Dendritic cell treated with granulocyte-macrophage colony-stimulating factor and Interleukin-4, amounts not matched to agents 40 ng/mL and 50 ng/mL, for 4 days (primary cell): ENCODE measurements around the gene ZFHX3.

ENCODE experiments used
- H3K27ac Mint-ChIP-seq: one replicate; pipeline ENCODE4 v1.8.0; 2022; ENCODE audit warnings: mild to moderate bottlenecking, mixed read lengths
- H3K27me3 Mint-ChIP-seq: one replicate; pipeline ENCODE4 v1.8.0; 2022; ENCODE audit warnings: mild to moderate bottlenecking, mixed read lengths
- H3K36me3 Mint-ChIP-seq: one replicate; pipeline ENCODE4 v1.8.0; 2022; ENCODE audit warnings: low read depth, mixed read lengths
- H3K4me1 Mint-ChIP-seq: one replicate; pipeline ENCODE4 v1.8.0; 2022; ENCODE audit warnings: low read depth, mixed read lengths
- H3K4me3 Mint-ChIP-seq: one replicate; pipeline ENCODE4 v1.8.0; 2022; ENCODE audit warnings: mild to moderate bottlenecking, moderate library complexity, mixed read lengths
- H3K9me3 Mint-ChIP-seq: one replicate; pipeline ENCODE4 v1.8.0; 2022; ENCODE audit warnings: mixed read lengths
- intact Hi-C: fragments of 100-400 bp; cut with micrococcal nuclease; formaldehyde crosslinking; loops from one replicate; pipeline ENCODE4 v1.15.0; 2022

ZFHX3 gene

GRCh38 chr16:72811876-72812275 is 236.1 kb downstream of the ZFHX3 start:
- H3K36me3 Mint-ChIP-seq = peaks cover 49% of the 10 kb centered on the region
- H3K4me1 Mint-ChIP-seq = peaks cover 13% of the 10 kb centered on the region
- no peaks in the 10 kb centered on the region for H3K27me3 Mint-ChIP-seq
- H3K9me3 Mint-ChIP-seq = no peaks in the 10 kb centered on the region
- H3K4me3 Mint-ChIP-seq = no peak overlapping the region
- no peak overlapping the region for H3K27ac Mint-ChIP-seq
- intact Hi-C loops = no loop called here

GRCh38 chr16:72811188-72811720 is 236.7 kb downstream of the ZFHX3 start:
- Mint-ChIP-seq H3K9me3 (no peaks in the 10 kb centered on the region), H3K4me3 (no peak overlapping the region), H3K27me3 (no peaks in the 10 kb centered on the region), H3K4me1 (peaks cover 13% of the 10 kb centered on the region), H3K36me3 (peaks cover 55% of the 10 kb centered on the region), H3K27ac (no peak overlapping the region)
- intact Hi-C loops = no loop called here

- Mint-ChIP-seq H3K27me3 (no peaks in the 10 kb centered on the region), H3K36me3 (peaks cover 63% of the 10 kb centered on the region), H3K27ac (no peak overlapping the region), H3K9me3 (no peaks in the 10 kb centered on the region), H3K4me3 (no peak overlapping the region), H3K4me1 (peaks cover 13% of the 10 kb centered on the region)
- intact Hi-C loops = no loop called here
Observed at GRCh38 chr16:72810480-72810879, 237.4 kb downstream of the ZFHX3 start.

- intact Hi-C loops = no loop called here
- peaks cover 63% of the 10 kb centered on the region for H3K36me3 Mint-ChIP-seq
- H3K27me3 Mint-ChIP-seq = no peaks in the 10 kb centered on the region
- peaks cover 13% of the 10 kb centered on the region for H3K4me1 Mint-ChIP-seq
- H3K4me3 Mint-ChIP-seq = no peak overlapping the region
- no peak overlapping the region for H3K27ac Mint-ChIP-seq
- H3K9me3 Mint-ChIP-seq = no peaks in the 10 kb centered on the region
Observed at GRCh38 chr16:72809446-72809845, 238.5 kb downstream of the ZFHX3 start.

GRCh38 chr16:72808754-72809153 is 239.2 kb downstream of the ZFHX3 start:
- intact Hi-C loops = no loop called here
- Mint-ChIP-seq H3K9me3 (no peaks in the 10 kb centered on the region), H3K4me3 (no peak overlapping the region), H3K27ac (no peak overlapping the region), H3K4me1 (peaks cover 6% of the 10 kb centered on the region), H3K27me3 (no peaks in the 10 kb centered on the region), H3K36me3 (peaks cover 64% of the 10 kb centered on the region)

- Mint-ChIP-seq H3K36me3 (peaks cover 71% of the 10 kb centered on the region), H3K4me1 (no peaks in the 10 kb centered on the region), H3K27ac (no peak overlapping the region), H3K9me3 (no peaks in the 10 kb centered on the region), H3K27me3 (no peaks in the 10 kb centered on the region), H3K4me3 (no peak overlapping the region)
- intact Hi-C loops = no loop called here
Observed at GRCh38 chr16:72807245-72807644, 240.7 kb downstream of the ZFHX3 start.

GRCh38 chr16:72805486-72805885 is 242.4 kb downstream of the ZFHX3 start:
- intact Hi-C loops = no loop called here
- Mint-ChIP-seq H3K9me3 (no peaks in the 10 kb centered on the region), H3K4me1 (no peaks in the 10 kb centered on the region), H3K4me3 (no peak overlapping the region), H3K27ac (no peak overlapping the region), H3K36me3 (peaks cover 66% of the 10 kb centered on the region), H3K27me3 (no peaks in the 10 kb centered on the region)

- intact Hi-C loops = no loop called here
- H3K4me3 Mint-ChIP-seq = no peak overlapping the region
- H3K27me3 Mint-ChIP-seq = no peaks in the 10 kb centered on the region
- no peaks in the 10 kb centered on the region for H3K4me1 Mint-ChIP-seq
- no peaks in the 10 kb centered on the region for H3K9me3 Mint-ChIP-seq
- peaks cover 75% of the 10 kb centered on the region for H3K36me3 Mint-ChIP-seq
- no peak overlapping the region for H3K27ac Mint-ChIP-seq
Observed at GRCh38 chr16:72800524-72801161, 247.3 kb downstream of the ZFHX3 start.

- H3K9me3 Mint-ChIP-seq = no peaks in the 10 kb centered on the region
- H3K4me3 Mint-ChIP-seq = no peak overlapping the region
- intact Hi-C loops = no loop called here
- no peaks in the 10 kb centered on the region for H3K27me3 Mint-ChIP-seq
- peaks cover 90% of the 10 kb centered on the region for H3K36me3 Mint-ChIP-seq
- no peaks in the 10 kb centered on the region for H3K4me1 Mint-ChIP-seq
- H3K27ac Mint-ChIP-seq = no peak overlapping the region
Observed at GRCh38 chr16:72798264-72798663, 249.7 kb downstream of the ZFHX3 start.

- H3K4me3 Mint-ChIP-seq = no peak overlapping the region
- H3K4me1 Mint-ChIP-seq = no peaks in the 10 kb centered on the region
- no peaks in the 10 kb centered on the region for H3K27me3 Mint-ChIP-seq
- H3K9me3 Mint-ChIP-seq = no peaks in the 10 kb centered on the region
- H3K27ac Mint-ChIP-seq = no peak overlapping the region
- H3K36me3 Mint-ChIP-seq = peaks cover 93% of the 10 kb centered on the region
- intact Hi-C loops = no loop called here
Observed at GRCh38 chr16:72797621-72798020, 250.3 kb downstream of the ZFHX3 start.

GRCh38 chr16:72796222-72796621 is 251.7 kb downstream of the ZFHX3 start:
- peaks cover 80% of the 10 kb centered on the region for H3K36me3 Mint-ChIP-seq
- intact Hi-C loops = no loop called here
- no peaks in the 10 kb centered on the region for H3K4me1 Mint-ChIP-seq
- H3K27ac Mint-ChIP-seq = no peak overlapping the region
- H3K27me3 Mint-ChIP-seq = no peaks in the 10 kb centered on the region
- no peaks in the 10 kb centered on the region for H3K9me3 Mint-ChIP-seq
- no peak overlapping the region for H3K4me3 Mint-ChIP-seq

- Mint-ChIP-seq H3K27me3 (no peaks in the 10 kb centered on the region), H3K27ac (no peak overlapping the region), H3K9me3 (no peaks in the 10 kb centered on the region), H3K36me3 (peaks cover 80% of the 10 kb centered on the region), H3K4me3 (no peak overlapping the region), H3K4me1 (no peaks in the 10 kb centered on the region)
- intact Hi-C loops = no loop called here
Observed at GRCh38 chr16:72794986-72795385, 252.9 kb downstream of the ZFHX3 start.

- Mint-ChIP-seq H3K9me3 (no peaks in the 10 kb centered on the region), H3K27me3 (no peaks in the 10 kb centered on the region), H3K4me3 (no peak overlapping the region), H3K27ac (no peak overlapping the region), H3K36me3 (peaks cover 78% of the 10 kb centered on the region), H3K4me1 (peaks cover 3% of the 10 kb centered on the region)
- intact Hi-C loops = no loop called here
Observed at GRCh38 chr16:72794319-72794718, 253.6 kb downstream of the ZFHX3 start.

- Mint-ChIP-seq H3K36me3 (peaks cover 72% of the 10 kb centered on the region), H3K27ac (no peak overlapping the region), H3K27me3 (no peaks in the 10 kb centered on the region), H3K9me3 (no peaks in the 10 kb centered on the region), H3K4me1 (peaks cover 9% of the 10 kb centered on the region), H3K4me3 (no peak overlapping the region)
- intact Hi-C loops = no loop called here
Observed at GRCh38 chr16:72793716-72794115, 254.2 kb downstream of the ZFHX3 start.

- intact Hi-C loops = no loop called here
- no peak overlapping the region for H3K27ac Mint-ChIP-seq
- no peaks in the 10 kb centered on the region for H3K9me3 Mint-ChIP-seq
- H3K27me3 Mint-ChIP-seq = no peaks in the 10 kb centered on the region
- no peak overlapping the region for H3K4me3 Mint-ChIP-seq
- peaks cover 72% of the 10 kb centered on the region for H3K36me3 Mint-ChIP-seq
- H3K4me1 Mint-ChIP-seq = peaks cover 16% of the 10 kb centered on the region
Observed at GRCh38 chr16:72793017-72793416, 254.9 kb downstream of the ZFHX3 start.
